ENCODE results near the gene PRKAR1B.

DNA sequence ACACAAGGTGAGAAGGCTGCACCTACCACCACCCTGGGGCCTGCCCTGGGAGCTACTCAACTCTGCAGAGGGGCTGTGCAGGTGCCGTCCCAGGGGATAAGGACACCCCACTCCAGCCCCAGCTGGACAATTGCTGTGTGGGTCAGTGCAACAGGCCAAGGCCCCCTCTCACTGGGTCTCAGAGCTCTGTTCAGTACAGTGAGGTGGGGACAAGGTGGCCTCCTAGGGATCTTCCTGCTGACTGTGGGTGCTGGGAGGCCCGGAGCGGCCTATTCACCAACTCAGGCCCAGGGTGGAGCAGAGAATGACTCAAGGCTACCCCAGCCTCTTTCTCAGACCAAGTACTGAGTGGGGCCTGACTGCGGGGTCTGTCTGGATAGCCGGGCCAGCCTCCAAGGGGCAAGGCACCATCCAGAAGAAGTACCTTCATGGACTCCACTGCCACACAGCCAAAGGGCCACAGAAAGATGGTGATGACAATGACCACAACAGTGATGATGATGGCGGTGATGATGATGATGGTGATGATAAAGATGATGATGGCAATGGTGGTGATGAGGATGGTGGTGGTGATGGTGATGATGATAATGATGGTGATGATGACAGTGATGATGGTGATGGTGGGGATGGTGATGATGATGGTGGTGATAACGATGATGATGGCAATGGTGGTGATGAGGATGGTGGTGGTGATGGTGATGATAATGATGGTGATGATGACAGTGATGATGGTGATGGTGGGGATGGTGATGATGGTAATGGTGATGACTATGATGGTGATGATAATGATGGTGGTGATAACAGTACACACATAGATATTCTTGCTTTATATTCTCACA lies 60.4 kb downstream of the PRKAR1B start:
- no peak for TF ChIP-seq EZH2 (IDR thresholded peaks at IDR 0.05; ENCODE audit: borderline replicate concordance, low read length)
- no peak for TF ChIP-seq CTCF (conservative IDR thresholded peaks at IDR 0.05 in 1 of 2, IDR thresholded peaks at IDR 0.05 in 1 of 2; ENCODE audit: extremely low read depth in 1 of 2, insufficient read depth in 1 of 2, low read depth in 1 of 2, low read length in 2 of 2)

Measured in mammary epithelial cell (primary cell).